HCT116 (cell line): ENCODE data around the gene GFPT1. TPM values are rescaled to one million over a fixed set of nuclear protein-coding genes. Genes with fewer than 3 reads are reported as not detected.

Source experiments
- ATAC-seq: fragments of 200-7000 bp; cut with Tn5 transposase; 2 replicates; pipeline ENCODE4 v1.9.1; 2020; ENCODE audit warnings: mild to moderate bottlenecking, moderate library complexity
- BruUV-seq: library from RNA; stranded (reverse); fragments of 400-500 nt; replicated peaks from 2 replicates; lab custom pipeline; 2021; lab: Mats Ljungman, UMichigan
- CTCF ChIA-PET: fragments of 300-600 bp; sonication (Branson Sonifier 250); formaldehyde crosslinking; loops from one replicate; lab custom pipeline; 2021; ENCODE audit warnings: antibody characterized with exemption; lab: Charles Lee
- POLR2A ChIA-PET: fragments of 300-600, 350-600 bp; sonication (Branson Sonifier 250); formaldehyde crosslinking; loops from one replicate; lab custom pipeline; 2021; ENCODE audit warnings: antibody characterized with exemption; lab: Charles Lee
- RAD21 ChIA-PET, 2 experiments: fragments of 300-600 bp; sonication (Branson Sonifier 250); formaldehyde crosslinking; loops; one replicate each; lab custom pipeline; 2023; ENCODE audit warnings: low total read pairs in 2 of 2; ENCODE audit not compliant: uncharacterized antibody in 2 of 2, unreplicated experiment in 2 of 2, low non-redundant PET in 1 of 2; lab: Charles Lee
- DNase-seq: peaks from one replicate; pipeline ENCODE4 v3.0.0-alpha.2; 2010; ENCODE audit warnings: low read depth, low spot score
- H2AFZ ChIP-seq: fragments of 200-600 bp; shearing (Covaris generic), sonication (generic); 2 replicates; pipeline ENCODE4 v1.6.1; 2017; ENCODE audit warnings: low read depth, mixed run types, mixed read lengths, antibody characterized with exemption, low read length; ENCODE audit not compliant: poor library complexity, severe bottlenecking
- H3K27ac ChIP-seq: 2 replicates; pipeline ENCODE4 v1.5.1; 2012; ENCODE audit warnings: low read depth, low read length
- H3K27me3 ChIP-seq: fragments of 200-600 bp; sonication (generic); 2 replicates; pipeline ENCODE4 v1.6.1; 2016; ENCODE audit warnings: mixed run types, low read length, mixed read lengths; ENCODE audit not compliant: insufficient read depth
- H3K36me3 ChIP-seq, 2 experiments: fragments of 200-500 bp in 1 of 2; fragments of 200-600 bp in 1 of 2; sonication (Bioruptor generic) in 1 of 2; sonication (generic) in 1 of 2; 2 replicates each; pipeline versions ENCODE4 v1.5.1 to v1.6.1; 2014 to 2016; ENCODE audit warnings: low read length in 2 of 2, inconsistent platforms in 1 of 2, mixed read lengths in 1 of 2, mixed run types in 1 of 2; ENCODE audit not compliant: insufficient read depth in 2 of 2, control insufficient read depth in 1 of 2
- H3K4me1 ChIP-seq, 2 experiments: fragments of 200-600 bp in 1 of 2; sonication (generic) in 1 of 2; 2 replicates each; pipeline versions ENCODE4 v1.5.1 to v1.6.1; 2012 to 2017; ENCODE audit warnings: low read length in 2 of 2, inconsistent platforms in 1 of 2, mild to moderate bottlenecking in 1 of 2, mixed read lengths in 1 of 2, mixed run types in 1 of 2, moderate library complexity in 1 of 2; ENCODE audit not compliant: insufficient read depth in 2 of 2, control insufficient read depth in 1 of 2
- H3K4me2 ChIP-seq: fragments of 200-600 bp; sonication (generic); 2 replicates; pipeline ENCODE4 v1.6.1; 2017; ENCODE audit warnings: mixed run types, low read length, mixed read lengths
- H3K4me3 ChIP-seq, 2 experiments: fragments of 200-600 bp in 1 of 2; sonication (generic) in 1 of 2; replicated peaks in 1 of 2; 2 replicates each; pipeline ENCODE4 v1.5.1; 2011 to 2016; ENCODE audit warnings: low read length in 2 of 2, control low read depth in 1 of 2, low read depth in 1 of 2, mild to moderate bottlenecking in 1 of 2, mixed read lengths in 1 of 2, mixed run types in 1 of 2
- H3K79me2 ChIP-seq: fragments of 200-600 bp; sonication (generic); 2 replicates; pipeline ENCODE4 v1.6.1; 2017; ENCODE audit warnings: mild to moderate bottlenecking, mixed run types, low read length, moderate library complexity, mixed read lengths; ENCODE audit not compliant: insufficient read depth
- H3K9ac ChIP-seq: fragments of 200-600 bp; sonication (generic); 2 replicates; pipeline ENCODE4 v1.6.1; 2016; ENCODE audit warnings: low read length, mixed read lengths
- H3K9me2 ChIP-seq: fragments of 200-600 bp; sonication (generic), shearing (Covaris generic); 2 replicates; pipeline ENCODE4 v1.6.1; 2017; ENCODE audit warnings: mixed run types, mild to moderate bottlenecking, moderate library complexity; ENCODE audit not compliant: insufficient read depth
- H3K9me3 ChIP-seq, 2 experiments: fragments of 200-500 bp in 1 of 2; fragments of 200-600 bp in 1 of 2; sonication (Bioruptor generic) in 1 of 2; sonication (generic) in 1 of 2; 2 replicates each; pipeline ENCODE4 v1.6.1; 2014 to 2017; ENCODE audit warnings: low read length in 2 of 2, mixed read lengths in 2 of 2, inconsistent platforms in 1 of 2, low read depth in 1 of 2, mild to moderate bottlenecking in 1 of 2, mixed run types in 1 of 2, moderate library complexity in 1 of 2; ENCODE audit not compliant: control insufficient read depth in 1 of 2, insufficient read depth in 1 of 2
- H4K20me1 ChIP-seq: fragments of 200-600 bp; sonication (generic), shearing (Covaris generic); 2 replicates; pipeline ENCODE4 v1.6.1; 2017; ENCODE audit warnings: mixed run types, mild to moderate bottlenecking, moderate library complexity; ENCODE audit not compliant: insufficient read depth
- CBX3 ChIP-seq: IDR thresholded peaks from 2 replicates; pipeline ENCODE4 v1.6.1; 2012; ENCODE audit warnings: low read depth
- EGR1 ChIP-seq: IDR thresholded peaks from 2 replicates; pipeline ENCODE4 v1.6.1; 2012; ENCODE audit warnings: low read depth
- ELF1 ChIP-seq: IDR thresholded peaks from 2 replicates; pipeline ENCODE4 v1.6.1; 2012; ENCODE audit warnings: low read depth, borderline replicate concordance
- EZH2 ChIP-seq: fragments of 200-600 bp; sonication (generic); IDR thresholded peaks from 2 replicates; pipeline ENCODE4 v1.6.1; 2017; ENCODE audit warnings: antibody characterized with exemption, mixed run types
- EZH2phosphoT487 ChIP-seq: fragments of 200-600 bp; IDR thresholded peaks from 2 replicates; pipeline ENCODE4 v1.6.1; 2018; ENCODE audit warnings: antibody characterized with exemption, borderline replicate concordance
- FOSL1 ChIP-seq: IDR thresholded peaks from 2 replicates; pipeline ENCODE4 v1.6.1; 2012; ENCODE audit warnings: low read depth
- MAX ChIP-seq: IDR thresholded peaks from 2 replicates; pipeline ENCODE4 v1.6.1; 2012
- POLR2A ChIP-seq: IDR thresholded peaks from 2 replicates; pipeline ENCODE4 v1.7.0; 2011; ENCODE audit warnings: borderline replicate concordance; ENCODE audit not compliant: insufficient read depth, insufficient read length; ENCODE audit errors: extremely low read depth
- REST ChIP-seq: IDR thresholded peaks from 2 replicates; pipeline ENCODE4 v1.6.1; 2012; ENCODE audit warnings: low read depth
- SP1 ChIP-seq: IDR thresholded peaks from 2 replicates; pipeline ENCODE4 v1.6.1; 2012; ENCODE audit warnings: low read depth
- SRF ChIP-seq: IDR thresholded peaks from 2 replicates; pipeline ENCODE4 v1.6.1; 2012; ENCODE audit warnings: low read depth
- YY1 ChIP-seq: IDR thresholded peaks from 2 replicates; pipeline ENCODE4 v1.6.1; 2011; ENCODE audit warnings: low read length, low read depth, moderate library complexity, mild to moderate bottlenecking; ENCODE audit not compliant: insufficient replicate concordance; ENCODE audit errors: extremely low read depth
- ZFX ChIP-seq: fragments of 450-650 bp; IDR thresholded peaks from 2 replicates; pipeline ENCODE4 v1.6.1; 2017
- ZNF274 ChIP-seq: fragments of 200-500 bp; sonication (Bioruptor generic); IDR thresholded peaks from 2 replicates; pipeline ENCODE4 v1.6.1; 2014; ENCODE audit warnings: mild to moderate bottlenecking, low read depth, low read length, inconsistent platforms
- intact Hi-C: fragments of 100-400 bp; cut with micrococcal nuclease; formaldehyde crosslinking; loops from 2 replicates; pipeline ENCODE4 v1.10.0; 2022
- total RNA-seq: library from RNA; stranded (reverse); gene quantifications from one replicate; pipeline ENCODE4 v1.2.1, GENCODE V29; 2021; ENCODE audit not compliant: unreplicated experiment

GFPT1 gene
- total RNA-seq, 1 experiment from 2014 or later = 62.4 TPM

GRCh38 chr2:69358914-69359313, 28.1 kb downstream of the GFPT1 start:
- intact Hi-C loops = no loop called here
- Histone ChIP-seq H4K20me1 (no peaks in the 10 kb centered on the region), H3K9me3 (no peaks in the 10 kb centered on the region), H3K4me2 (no peak overlapping the region), H2AFZ (no peak overlapping the region), H3K27ac (no peak overlapping the region), H3K36me3 (peaks cover 16 to 28% of the 10 kb centered on the region in 2 experiments), H3K4me3 (no peak overlapping the region), H3K79me2 (no peaks in the 10 kb centered on the region), H3K9ac (no peak overlapping the region), H3K9me2 (no peaks in the 10 kb centered on the region), H3K4me1 (no peaks in the 10 kb centered on the region), H3K27me3 (no peaks in the 10 kb centered on the region)
- ChIA-PET RAD21 (no interaction called here), CTCF (no interaction called here), POLR2A (no interaction called here)
- DNase-seq (no peak), ATAC-seq (no peak)
- TF ChIP-seq MAX (no peak), ELF1 (no peak), SP1 (no peak), YY1 (no peak), ZNF274 (no peak), POLR2A (no peak), ZFX (no peak), SRF (no peak)
- no TSS peak for BruUV-seq

GRCh38 chr2:69356471-69356870, 30.6 kb downstream of the GFPT1 start:
- H3K4me2 ChIP-seq = no peak overlapping the region
- H2AFZ ChIP-seq = no peak overlapping the region
- no peaks in the 10 kb centered on the region for H3K9me3 ChIP-seq
- POLR2A ChIA-PET = no interaction called here
- H3K27ac ChIP-seq = no peak overlapping the region
- intact Hi-C loops = no loop called here
- CTCF ChIA-PET = no interaction called here
- no peaks in the 10 kb centered on the region for H3K4me1 ChIP-seq
- ATAC-seq (no peak), DNase-seq (no peak)
- no peaks in the 10 kb centered on the region for H3K79me2 ChIP-seq
- RAD21 ChIA-PET = no interaction called here
- TF ChIP-seq POLR2A = no peak
- TF ChIP-seq CBX3 = no peak
- TF ChIP-seq EGR1 = no peak
- no peak for TF ChIP-seq FOSL1
- no peak for TF ChIP-seq SP1
- no peak for TF ChIP-seq SRF
- TF ChIP-seq MAX = no peak
- TF ChIP-seq EZH2phosphoT487 = no peak
- no peak for TF ChIP-seq REST
- TF ChIP-seq EZH2 = no peak
- no peak overlapping the region for H3K9ac ChIP-seq
- no peak overlapping the region for H3K4me3 ChIP-seq
- no peaks in the 10 kb centered on the region for H4K20me1 ChIP-seq
- BruUV-seq = no TSS peak
- H3K9me2 ChIP-seq = no peaks in the 10 kb centered on the region
- peaks cover 16 to 19% of the 10 kb centered on the region in 2 experiments for H3K36me3 ChIP-seq
- H3K27me3 ChIP-seq = no peaks in the 10 kb centered on the region
